MCF 10A (cell line): ENCODE data around the gene CLIP4. TPM values are rescaled to one million over a fixed set of nuclear protein-coding genes. Genes with fewer than 3 reads are reported as not detected.

Source experiments
- BruUV-seq: library from RNA; stranded (reverse); fragments of 400-500 nt; replicated peaks from 2 replicates; lab custom pipeline; 2021; lab: Mats Ljungman, UMichigan
- CTCF ChIA-PET: fragments of 300-600 bp; sonication (Branson Sonifier 250); formaldehyde crosslinking; extraction: SDS; loops from one replicate; lab custom pipeline; 2021; ENCODE audit warnings: antibody characterized with exemption, inconsistent platforms; lab: Yijun Ruan, JAX
- POLR2A ChIA-PET: fragments of 300-600, 350-650 bp; sonication (Branson Sonifier 250); formaldehyde crosslinking; extraction: SDS; loops from one replicate; lab custom pipeline; 2020; ENCODE audit warnings: antibody characterized with exemption, inconsistent platforms; lab: Yijun Ruan, JAX
- DNase-seq: peaks from one replicate; pipeline ENCODE4 v3.0.0-alpha.2; 2018; ENCODE audit not compliant: unreplicated experiment
- H3K27ac Mint-ChIP-seq: one replicate; pipeline ENCODE4 v1.8.0; 2022; ENCODE audit warnings: mild to moderate bottlenecking, low read depth, mixed read lengths; ENCODE audit not compliant: unreplicated experiment
- H3K27me3 Mint-ChIP-seq: one replicate; pipeline ENCODE4 v1.8.0; 2022; ENCODE audit warnings: mixed read lengths; ENCODE audit not compliant: insufficient read depth, unreplicated experiment
- H3K36me3 Mint-ChIP-seq: one replicate; pipeline ENCODE4 v1.8.0; 2022; ENCODE audit warnings: mild to moderate bottlenecking, moderate library complexity, mixed read lengths; ENCODE audit not compliant: insufficient read depth, unreplicated experiment
- H3K4me1 Mint-ChIP-seq: one replicate; pipeline ENCODE4 v1.8.0; 2022; ENCODE audit warnings: mixed read lengths; ENCODE audit not compliant: insufficient read depth, unreplicated experiment
- H3K4me3 Mint-ChIP-seq: one replicate; pipeline ENCODE4 v1.8.0; 2022; ENCODE audit warnings: mild to moderate bottlenecking, moderate library complexity, mixed read lengths; ENCODE audit not compliant: unreplicated experiment
- H3K9me3 Mint-ChIP-seq: one replicate; pipeline ENCODE4 v1.8.0; 2022; ENCODE audit warnings: mixed read lengths; ENCODE audit not compliant: unreplicated experiment
- intact Hi-C: fragments of 100-400 bp; cut with micrococcal nuclease; formaldehyde crosslinking; loops from 2 replicates; pipeline ENCODE4 v1.14.1; 2022
- total RNA-seq: library from RNA; stranded (reverse); gene quantifications from 2 replicates; pipeline ENCODE4 v1.2.3, GENCODE V29; 2022
- TF ChIP-seq, protein P1 (sequence below): fragments of 200-600 bp; IDR thresholded peaks from one replicate; pipeline ENCODE4 v1.8.0; 2022; ENCODE audit warnings: antibody characterized with exemption, mild to moderate bottlenecking; ENCODE audit not compliant: unreplicated experiment

The CLIP4 gene
- total RNA-seq, 1 experiment from 2014 or later: 77.8 TPM

DNA sequence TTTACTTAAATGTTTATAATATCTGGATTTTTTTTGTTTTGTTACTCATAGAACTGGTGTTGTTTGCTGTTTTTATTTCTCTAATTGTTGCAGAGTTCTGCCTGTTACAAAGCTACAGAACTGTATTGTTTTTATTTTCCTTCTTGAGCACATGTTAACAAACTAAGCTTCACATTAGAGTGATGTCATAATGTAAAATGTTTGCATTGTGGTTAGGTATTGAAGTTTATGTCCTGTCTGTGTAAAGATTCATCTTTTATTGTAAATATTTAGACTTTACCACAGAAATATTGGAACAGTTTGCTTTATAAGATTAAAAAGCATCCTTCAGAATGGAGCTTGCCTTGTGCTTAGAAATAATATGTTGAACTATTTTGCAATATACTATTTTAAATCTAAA lies 67.7 kb downstream of the CLIP4 start:
- Mint-ChIP-seq H3K36me3 (peaks cover 70% of the 10 kb centered on the region), H3K27ac (no peak overlapping the region), H3K4me1 (peaks cover 6% of the 10 kb centered on the region), H3K9me3 (peaks cover 7% of the 10 kb centered on the region), H3K4me3 (no peak overlapping the region), H3K27me3 (no peaks in the 10 kb centered on the region)
- BruUV-seq: no TSS peak
- CTCF ChIA-PET: interaction anchor here (0.6 kb wide), 1 partner anchor 630 kb away, joined by 3 read pairs; no protein-coding TSS in a partner anchor
- POLR2A ChIA-PET: interaction anchor here (2.2 kb wide), 1 partner anchor 13 kb away, joined by 6 read pairs; no protein-coding TSS in a partner anchor
- TF ChIP-seq, protein P1, sequence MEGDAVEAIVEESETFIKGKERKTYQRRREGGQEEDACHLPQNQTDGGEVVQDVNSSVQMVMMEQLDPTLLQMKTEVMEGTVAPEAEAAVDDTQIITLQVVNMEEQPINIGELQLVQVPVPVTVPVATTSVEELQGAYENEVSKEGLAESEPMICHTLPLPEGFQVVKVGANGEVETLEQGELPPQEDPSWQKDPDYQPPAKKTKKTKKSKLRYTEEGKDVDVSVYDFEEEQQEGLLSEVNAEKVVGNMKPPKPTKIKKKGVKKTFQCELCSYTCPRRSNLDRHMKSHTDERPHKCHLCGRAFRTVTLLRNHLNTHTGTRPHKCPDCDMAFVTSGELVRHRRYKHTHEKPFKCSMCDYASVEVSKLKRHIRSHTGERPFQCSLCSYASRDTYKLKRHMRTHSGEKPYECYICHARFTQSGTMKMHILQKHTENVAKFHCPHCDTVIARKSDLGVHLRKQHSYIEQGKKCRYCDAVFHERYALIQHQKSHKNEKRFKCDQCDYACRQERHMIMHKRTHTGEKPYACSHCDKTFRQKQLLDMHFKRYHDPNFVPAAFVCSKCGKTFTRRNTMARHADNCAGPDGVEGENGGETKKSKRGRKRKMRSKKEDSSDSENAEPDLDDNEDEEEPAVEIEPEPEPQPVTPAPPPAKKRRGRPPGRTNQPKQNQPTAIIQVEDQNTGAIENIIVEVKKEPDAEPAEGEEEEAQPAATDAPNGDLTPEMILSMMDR: no peak
- DNase-seq: no peak
- intact Hi-C loops: no loop called here

DNA sequence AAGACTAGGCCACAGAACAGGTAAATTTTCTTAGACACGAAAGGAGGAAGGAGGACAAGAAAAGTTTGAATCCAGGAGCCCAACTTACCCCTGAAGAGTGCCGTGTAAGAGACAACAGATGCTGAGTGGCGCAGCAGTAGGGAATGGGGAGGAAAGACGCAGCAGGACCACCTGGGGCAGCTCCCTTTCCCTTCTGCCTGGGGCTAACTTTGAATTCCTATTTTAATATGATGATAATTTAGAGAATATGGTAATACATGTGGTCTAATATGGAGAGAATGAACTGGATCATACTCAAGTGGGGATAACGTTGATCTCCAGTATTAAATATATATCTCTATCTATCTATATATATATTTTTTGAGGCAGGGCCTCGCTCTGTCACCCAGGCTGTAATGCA lies 69.3 kb downstream of the CLIP4 start:
- Mint-ChIP-seq H3K9me3 (peaks cover 7% of the 10 kb centered on the region), H3K4me3 (no peak overlapping the region), H3K27me3 (no peaks in the 10 kb centered on the region), H3K36me3 (peaks cover 59% of the 10 kb centered on the region), H3K27ac (no peak overlapping the region), H3K4me1 (peaks cover 9% of the 10 kb centered on the region)
- DNase-seq: no peak
- CTCF ChIA-PET: interaction anchor here (0.6 kb wide), 1 partner anchor 826 kb away, joined by 3 read pairs; no protein-coding TSS in a partner anchor
- intact Hi-C loops: no loop called here
- BruUV-seq: no TSS peak
- TF ChIP-seq, protein P1: no peak
- POLR2A ChIA-PET: interaction anchor here (1.2 to 2.2 kb wide), 2 partner anchors 11 to 15 kb away, joined by 3 to 6 read pairs; no protein-coding TSS in a partner anchor

DNA sequence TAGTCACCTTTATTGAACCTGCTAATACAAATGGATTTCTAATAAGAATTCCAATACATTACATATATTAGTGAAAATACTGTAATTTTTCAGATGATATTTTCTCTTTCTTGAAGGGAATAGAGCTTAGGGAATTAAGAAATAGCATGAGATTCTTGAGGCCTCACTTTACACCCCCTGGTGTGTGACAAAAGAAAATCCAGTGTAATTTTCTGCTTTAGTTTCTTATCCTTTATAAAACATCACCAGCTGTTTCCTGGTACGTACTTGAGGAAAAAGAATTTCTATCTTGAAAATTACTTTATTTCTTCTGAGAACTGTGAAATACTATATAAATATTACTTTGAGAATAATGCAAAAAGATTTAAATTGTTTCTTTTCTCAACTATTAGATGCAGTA lies 71.6 kb downstream of the CLIP4 start:
- no peak for DNase-seq
- intact Hi-C loops: no loop called here
- POLR2A ChIA-PET: interaction anchor here (0.6 to 1.1 kb wide), 2 partner anchors 9 to 32 kb away, joined by 3 read pairs; no protein-coding TSS in a partner anchor
- H3K4me1 Mint-ChIP-seq: peaks cover 9% of the 10 kb centered on the region
- no peak overlapping the region for H3K27ac Mint-ChIP-seq
- TF ChIP-seq, protein P1: no peak
- peaks cover 7% of the 10 kb centered on the region for H3K9me3 Mint-ChIP-seq
- CTCF ChIA-PET: interaction anchor here (1.3 kb wide), 1 partner anchor 133 kb away, joined by 4 read pairs; no protein-coding TSS in a partner anchor
- H3K36me3 Mint-ChIP-seq: peaks cover 61% of the 10 kb centered on the region
- H3K27me3 Mint-ChIP-seq: no peaks in the 10 kb centered on the region
- H3K4me3 Mint-ChIP-seq: no peak overlapping the region
- no TSS peak for BruUV-seq

DNA sequence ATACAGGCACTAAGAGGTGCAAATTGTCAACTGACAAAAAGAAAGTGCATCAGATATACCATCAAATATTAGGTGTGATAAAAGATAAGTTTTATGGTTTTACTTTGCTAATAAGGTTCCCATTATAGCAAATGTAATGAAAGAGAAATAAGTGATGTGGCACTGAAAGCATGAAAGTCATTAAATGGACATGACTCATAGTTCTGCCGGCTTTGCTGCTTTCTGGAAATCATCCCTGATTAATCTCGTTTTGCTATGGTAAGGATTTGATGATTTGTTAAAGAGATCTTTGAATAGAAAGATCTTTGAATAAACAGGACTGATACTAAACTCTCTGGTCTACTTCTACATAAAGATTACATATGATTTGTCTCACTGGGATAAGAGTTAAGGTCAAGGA lies 72.7 kb downstream of the CLIP4 start:
- peaks cover 7% of the 10 kb centered on the region for H3K9me3 Mint-ChIP-seq
- no peaks in the 10 kb centered on the region for H3K27me3 Mint-ChIP-seq
- peak overlapping the region; percentile 69 for H3K27ac Mint-ChIP-seq
- no peak overlapping the region for H3K4me3 Mint-ChIP-seq
- BruUV-seq: no TSS peak
- intact Hi-C loops: no loop called here
- no peak for DNase-seq
- H3K36me3 Mint-ChIP-seq: peaks cover 61% of the 10 kb centered on the region
- peaks cover 9% of the 10 kb centered on the region for H3K4me1 Mint-ChIP-seq
- ChIA-PET POLR2A (no interaction called here), CTCF (no interaction called here)
- TF ChIP-seq, protein P1: no peak
